GM13976 (cell line): ENCODE data around the gene CDK4.

Source experiments
- DNase-seq: peaks from one replicate; pipeline ENCODE4 v3.0.0; 2012; ENCODE audit warnings: low spot score
- in situ Hi-C: fragments of 300-500 bp; cut with MboI; formaldehyde crosslinking; loops from one replicate; pipeline ENCODE4 v1.12.0; 2022; ENCODE audit warnings: low sequenced_read_pairs, mixed read lengths, inconsistent platforms; ENCODE audit not compliant: unreplicated experiment
- TF ChIP-seq, protein P1 (sequence below): IDR thresholded peaks from 2 replicates; pipeline ENCODE4 v1.5.1; 2012; ENCODE audit warnings: borderline replicate concordance, mild to moderate bottlenecking; ENCODE audit not compliant: insufficient read depth; ENCODE audit errors: extremely low read depth, missing control alignments, control extremely low read depth

CDK4 gene

DNA sequence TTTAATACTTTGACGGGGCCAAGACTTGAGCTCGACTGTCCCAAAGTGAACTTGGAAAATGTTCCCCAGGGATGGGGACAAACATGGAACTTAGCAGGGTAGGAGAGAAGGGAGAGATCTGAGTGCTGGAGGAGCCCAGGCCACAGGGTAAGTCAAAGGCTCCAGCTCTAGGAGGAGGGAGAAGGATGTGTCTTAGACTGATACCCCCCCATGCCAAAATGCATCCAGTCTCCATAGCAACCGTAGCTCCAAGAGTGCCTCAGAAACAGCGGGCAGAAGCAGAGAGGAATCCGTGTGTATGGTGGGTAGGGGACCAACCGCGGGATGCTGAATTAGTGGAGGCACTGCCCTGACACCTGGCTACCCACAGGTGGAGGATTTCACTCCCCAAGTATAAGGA is 12.7 kb downstream of the CDK4 start:
- no peak for DNase-seq
- in situ Hi-C loops, result no loop called here
- TF ChIP-seq, protein P1, sequence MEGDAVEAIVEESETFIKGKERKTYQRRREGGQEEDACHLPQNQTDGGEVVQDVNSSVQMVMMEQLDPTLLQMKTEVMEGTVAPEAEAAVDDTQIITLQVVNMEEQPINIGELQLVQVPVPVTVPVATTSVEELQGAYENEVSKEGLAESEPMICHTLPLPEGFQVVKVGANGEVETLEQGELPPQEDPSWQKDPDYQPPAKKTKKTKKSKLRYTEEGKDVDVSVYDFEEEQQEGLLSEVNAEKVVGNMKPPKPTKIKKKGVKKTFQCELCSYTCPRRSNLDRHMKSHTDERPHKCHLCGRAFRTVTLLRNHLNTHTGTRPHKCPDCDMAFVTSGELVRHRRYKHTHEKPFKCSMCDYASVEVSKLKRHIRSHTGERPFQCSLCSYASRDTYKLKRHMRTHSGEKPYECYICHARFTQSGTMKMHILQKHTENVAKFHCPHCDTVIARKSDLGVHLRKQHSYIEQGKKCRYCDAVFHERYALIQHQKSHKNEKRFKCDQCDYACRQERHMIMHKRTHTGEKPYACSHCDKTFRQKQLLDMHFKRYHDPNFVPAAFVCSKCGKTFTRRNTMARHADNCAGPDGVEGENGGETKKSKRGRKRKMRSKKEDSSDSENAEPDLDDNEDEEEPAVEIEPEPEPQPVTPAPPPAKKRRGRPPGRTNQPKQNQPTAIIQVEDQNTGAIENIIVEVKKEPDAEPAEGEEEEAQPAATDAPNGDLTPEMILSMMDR, result no peak

GRCh38 chr12:57738661-57739237 is 13.4 kb downstream of the CDK4 start, which contains the start of gene AGAP2:
AGAP2 (minus strand) TSS chr12:57738742; CDS start chr12:57738246, 496 bp downstream.
- TF ChIP-seq, protein P1, result no peak
- in situ Hi-C loops, result no loop called here
- no peak for DNase-seq

DNA sequence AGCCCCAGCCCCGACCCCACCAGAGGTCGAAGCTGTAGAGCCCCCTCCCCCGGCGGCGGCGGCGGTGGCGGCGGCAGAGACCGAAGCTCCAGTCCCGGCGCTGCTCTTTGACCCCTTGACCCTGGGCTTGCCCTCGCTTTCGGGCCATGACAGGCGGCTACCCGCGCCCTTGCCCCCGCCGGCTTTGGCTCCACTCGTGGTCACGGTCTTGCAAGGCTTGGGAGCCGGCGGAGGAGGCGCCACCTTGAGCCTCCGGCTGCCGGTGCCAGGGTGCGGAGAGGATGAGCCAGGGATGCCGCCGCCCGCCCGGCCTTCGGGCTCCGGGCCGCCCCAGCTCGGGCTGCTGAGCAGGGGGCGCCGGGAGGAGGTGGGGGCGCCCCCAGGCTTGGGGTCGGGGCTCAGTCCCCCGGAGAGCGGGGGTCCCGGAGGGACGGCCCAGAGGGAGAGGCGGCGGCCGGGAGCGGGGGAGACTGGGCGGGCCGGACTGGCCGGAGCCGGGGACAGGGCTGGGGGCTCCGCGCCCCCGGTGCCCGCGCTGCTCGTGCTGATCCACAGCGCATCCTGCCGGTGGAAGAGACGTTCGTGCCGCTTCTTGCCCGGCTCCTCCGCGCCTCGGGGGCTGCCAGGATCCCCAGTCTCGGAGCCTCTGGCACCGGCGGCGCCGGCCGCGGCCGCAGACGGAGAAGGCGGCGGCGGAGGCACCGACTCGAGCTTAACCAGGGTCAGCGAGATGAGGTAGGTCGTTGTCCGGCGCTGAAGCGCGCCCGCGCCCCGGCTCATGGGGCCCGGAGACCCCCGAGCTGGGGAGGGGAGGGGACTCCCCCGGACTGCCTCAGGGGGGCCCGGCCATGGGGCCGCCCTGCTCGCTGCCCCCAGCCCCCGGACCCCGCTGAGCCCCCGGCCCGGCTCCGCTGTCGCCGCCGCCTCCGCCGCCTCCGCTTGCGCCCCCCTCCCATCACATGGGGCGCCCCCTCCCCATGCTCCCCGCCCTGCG is 14.3 kb downstream of the CDK4 start:
- DNase-seq, result no peak
- TF ChIP-seq, protein P1, result no peak

DNA sequence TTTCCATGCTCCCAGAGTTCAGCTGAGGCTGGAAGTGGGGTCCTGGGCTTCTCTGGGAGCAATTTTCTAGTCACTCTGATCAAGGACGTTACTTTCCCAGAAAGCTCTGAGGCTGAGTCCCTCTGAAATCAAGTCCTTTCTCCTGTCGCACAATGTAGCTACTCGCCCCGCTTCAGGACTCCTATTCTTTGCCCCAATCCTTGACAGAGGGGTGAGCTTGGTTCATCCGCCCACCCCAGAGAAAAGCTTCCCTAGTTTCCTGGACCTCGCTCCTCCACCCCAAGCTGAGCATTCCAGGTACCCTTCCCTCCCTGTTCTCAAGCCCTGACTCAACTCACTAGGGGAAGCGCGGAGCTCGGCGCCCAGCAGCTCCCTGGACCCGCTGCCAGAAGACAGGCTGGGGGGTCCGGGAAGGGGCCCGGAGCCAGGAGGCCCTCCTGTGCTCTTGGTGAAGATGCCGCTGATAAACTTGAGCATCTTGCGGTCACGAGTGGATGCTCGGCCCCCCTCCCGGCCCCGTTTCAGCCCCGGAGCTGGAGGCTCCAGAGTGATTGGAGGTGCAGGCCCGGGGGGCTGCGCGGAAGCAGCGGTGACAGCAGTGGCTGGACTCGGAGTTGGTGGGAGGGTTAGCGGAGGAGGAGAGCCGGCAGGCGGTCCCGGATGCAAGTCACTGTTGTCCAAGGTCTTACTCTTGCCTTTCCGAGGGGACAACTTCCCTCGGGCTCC is 15.2 kb downstream of the CDK4 start:
- TF ChIP-seq, protein P1, result no peak
- in situ Hi-C loops, result no loop called here
- no peak for DNase-seq

More for the DNA sequence above, 14.3 kb downstream of the CDK4 start:
- in situ Hi-C loops, result no loop called here

DNA sequence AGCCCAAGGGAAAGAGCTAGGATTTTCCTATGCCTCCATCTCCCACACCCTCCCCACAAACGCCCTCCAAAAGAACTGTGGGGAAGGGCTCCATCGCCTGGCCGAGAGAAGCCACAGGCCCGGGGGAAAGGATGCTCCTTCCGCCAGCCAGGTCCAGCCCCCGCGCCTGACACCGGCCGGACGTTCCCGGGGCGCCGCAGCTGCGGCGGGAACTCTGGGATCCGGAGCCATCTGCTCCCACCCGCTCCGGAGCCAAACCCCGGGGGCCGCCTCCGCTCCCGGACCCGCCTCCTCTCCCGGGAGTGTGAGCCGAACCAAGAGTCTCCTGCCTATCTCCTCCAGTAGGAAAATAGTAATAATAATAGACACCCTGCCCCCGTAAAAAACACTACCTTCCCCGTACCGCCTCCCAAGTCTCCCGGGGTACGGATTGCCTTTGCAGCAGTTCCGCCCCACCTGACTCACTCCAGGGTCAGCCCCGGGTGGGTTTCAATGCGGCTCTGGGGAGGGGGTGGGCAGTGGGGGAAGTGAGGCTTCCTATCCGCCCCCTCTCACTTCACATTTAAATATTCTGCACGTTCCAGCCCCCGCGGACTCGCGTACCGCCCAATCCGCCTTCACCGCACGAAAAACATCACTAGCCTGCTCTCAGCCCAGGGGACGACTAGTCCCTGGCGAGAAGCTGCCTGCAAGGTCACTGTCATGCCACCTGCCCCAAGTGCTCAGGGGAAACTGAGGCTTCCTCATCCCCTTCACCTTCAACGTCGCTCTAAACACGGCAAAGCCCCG is 16.0 kb downstream of the CDK4 start:
- TF ChIP-seq, protein P1, result no peak
- in situ Hi-C loops, result no loop called here
- no peak for DNase-seq
